ENCODE results near the gene NEDD4L.

Gene NEDD4L

GRCh38 chr18:58118536-58118935, 74.5 kb downstream of the NEDD4L start:
- no peak for DNase-seq (ENCODE audit: low spot score)

- no peak for DNase-seq (ENCODE audit: low spot score)
These were observed 75.8 kb downstream of the NEDD4L start for GRCh38 chr18:58119819-58120218.

- DNase-seq (ENCODE audit: low spot score): no peak
These were observed 80.4 kb downstream of the NEDD4L start for GRCh38 chr18:58124475-58124874.

- DNase-seq (ENCODE audit: low spot score): no peak
These were observed 81.2 kb downstream of the NEDD4L start for GRCh38 chr18:58125183-58125582.

- no peak for DNase-seq (ENCODE audit: low spot score)
These were observed 81.7 kb downstream of the NEDD4L start for GRCh38 chr18:58125756-58126155.

GRCh38 chr18:58128381-58129374, 84.7 kb downstream of the NEDD4L start:
- no peak for DNase-seq (ENCODE audit: low spot score)

GRCh38 chr18:58132595-58133261, 88.7 kb downstream of the NEDD4L start:
- no peak for DNase-seq (ENCODE audit: low spot score)

- no peak for DNase-seq (ENCODE audit: low spot score)
These were observed 91.2 kb downstream of the NEDD4L start for GRCh38 chr18:58135183-58135641.

GRCh38 chr18:58135701-58136331, 91.8 kb downstream of the NEDD4L start:
- DNase-seq (ENCODE audit: low spot score): peak; percentile 38

- DNase-seq (ENCODE audit: low spot score): no peak
These were observed 92.9 kb downstream of the NEDD4L start for GRCh38 chr18:58136879-58137278.

- no peak for DNase-seq (ENCODE audit: low spot score)
These were observed 95.7 kb downstream of the NEDD4L start for GRCh38 chr18:58139459-58140386.

- no peak for DNase-seq (ENCODE audit: low spot score)
These were observed 96.6 kb downstream of the NEDD4L start for GRCh38 chr18:58140387-58141325.

GRCh38 chr18:58143386-58143785, 99.4 kb downstream of the NEDD4L start:
- no peak for DNase-seq (ENCODE audit: low spot score)

GRCh38 chr18:58144106-58144505, 100.1 kb downstream of the NEDD4L start:
- DNase-seq (ENCODE audit: low spot score): no peak

- no peak for DNase-seq (ENCODE audit: low spot score)
These were observed 100.8 kb downstream of the NEDD4L start for GRCh38 chr18:58144671-58145285.

GRCh38 chr18:58146099-58146498, 102.1 kb downstream of the NEDD4L start:
- DNase-seq (ENCODE audit: low spot score): no peak

GRCh38 chr18:58148954-58149471, 105.0 kb downstream of the NEDD4L start:
- no peak for DNase-seq (ENCODE audit: low spot score)

- DNase-seq (ENCODE audit: low spot score): no peak
These were observed 106.7 kb downstream of the NEDD4L start for GRCh38 chr18:58150772-58151171.

- no peak for DNase-seq (ENCODE audit: low spot score)
These were observed 108.2 kb downstream of the NEDD4L start for GRCh38 chr18:58152216-58152615.

- no peak for DNase-seq (ENCODE audit: low spot score)
These were observed 108.9 kb downstream of the NEDD4L start for GRCh38 chr18:58152891-58153290.
